Ovary (tissue), 9 donors: ENCODE measurements around the gene HNRNPF. TPM values are rescaled to one million over a fixed set of nuclear protein-coding genes. Genes with fewer than 3 reads are reported as not detected.
A peak's percentile ranks its signal among the peaks of the same experiment; 100 is the strongest.
"Not testable (repeated sequence)": the region's sequence is repeated elsewhere in the genome, so short reads cannot be mapped to it uniquely, and the experiment has no call there.

Experiments used
- DNase-seq, 5 donors: peaks; one replicate each; pipeline ENCODE4 v3.0.0-alpha.2; 2019 to 2020
- H3K27ac ChIP-seq, 2 donors: fragments of 200-600 bp; one replicate each; pipeline versions ENCODE4 v1.5.1 to v1.8.0; 2019 to 2022
- H3K27me3 ChIP-seq: fragments of 200-600 bp; one replicate; pipeline ENCODE4 v1.8.0; 2022
- H3K36me3 ChIP-seq: fragments of 200-600 bp; sonication (generic); one replicate; pipeline ENCODE4 v1.5.1; 2019
- H3K4me1 ChIP-seq: one replicate; pipeline ENCODE4 v1.8.1; 2013; ENCODE audit warnings: mild to moderate bottlenecking, moderate library complexity; ENCODE audit not compliant: insufficient read depth
- H3K4me3 ChIP-seq: fragments of 200-600 bp; sonication (generic); one replicate; pipeline ENCODE4 v1.5.1; 2017
- H3K9me3 ChIP-seq, 2 donors: fragments of 200-600 bp in 1 of 2; sonication (generic) in 1 of 2; one replicate each; pipeline versions ENCODE4 v1.5.1 to v1.8.1; 2013 to 2019; ENCODE audit warnings: mild to moderate bottlenecking in 1 of 2, moderate library complexity in 1 of 2
- EP300 ChIP-seq: sonication (generic); formaldehyde crosslinking; IDR thresholded peaks from one replicate; pipeline ENCODE4 v1.6.1; 2017; ENCODE audit warnings: antibody characterized with exemption
- POLR2A ChIP-seq: fragments of 450-650 bp; IDR thresholded peaks from one replicate; pipeline ENCODE4 v1.6.1; 2017; ENCODE audit warnings: antibody characterized with exemption, mild to moderate bottlenecking, moderate library complexity
- WGBS, 3 donors: extraction: QIAGEN DNeasy Blood & Tissue Kit in 1 of 3; methylation state at CpG; one replicate each; pipeline versions ENCODE4 v1.1.5 to v1.1.7; 2013 to 2017; 5-methylcytosine and 5-hydroxymethylcytosine counted together
- intact Hi-C, 4 donors: fragments of 100-400 bp; cut with DNase I; formaldehyde crosslinking; loops; one replicate each; pipeline versions ENCODE4 v1.11.0 to v1.15.1; 2022 to 2023
- polyA plus RNA-seq, 2 donors: library from polyadenylated mRNA; stranded (reverse); fragments of 200-250 nt in 1 of 2; fragments of 350-450 nt in 1 of 2; fragmentation: Illumina TruSeq in 1 of 2; extraction: RNeasy Lipid Tissue Mini Kit (QIAGEN cat#74804) in 1 of 2; gene quantifications; one replicate each; pipeline ENCODE4 v1.2.3, GENCODE V29; 2013 to 2014
- total RNA-seq, 7 donors: library from RNA; depleted of rRNA in 2 of 7; stranded (reverse); fragments of >200 nt in 2 of 7; fragmentation: NEBNext Ultra II Directional in 3 of 7; extraction: Animal tissue kit (Norgen Biotek cat#: 25700) in 3 of 7; gene quantifications; one replicate each; pipeline versions ENCODE4 v1.1.0 to v1.2.4, GENCODE V29; 2016 to 2023
- TF ChIP-seq, protein P1 (sequence below), 3 donors: fragments of 450-650 bp in 2 of 3; fragments of 200-600 bp in 1 of 3; IDR thresholded peaks; one replicate each; pipeline versions ENCODE4 v1.5.1 to v1.8.0; 2016 to 2022; ENCODE audit warnings: antibody characterized with exemption in 3 of 3, mild to moderate bottlenecking in 1 of 3
- donor health status: DM: no; HTN: no; CAD: no; lungs with moderate emphysema.
- donor health status: DM: no; HTN: no; CAD: no.
- donor health status: Bipolar disorder and iron deficiency.
- donor health status: DM: yes; HTN: yes; CAD: no.
- donor health status: DM: no; HTN: no; CAD: no.
- donor health status: DM: yes; HTN: yes; CAD: no.

HNRNPF gene
- total and polyA plus RNA-seq, 9 donors: 95.1 to 220 (median 166) TPM

GRCh38 chr10:43430926-43431663, 22.1 kb upstream of the HNRNPF start:
- no peaks in the 10 kb centered on the region for H3K9me3 ChIP-seq
- TF ChIP-seq POLR2A: no peak
- TF ChIP-seq, protein P1, sequence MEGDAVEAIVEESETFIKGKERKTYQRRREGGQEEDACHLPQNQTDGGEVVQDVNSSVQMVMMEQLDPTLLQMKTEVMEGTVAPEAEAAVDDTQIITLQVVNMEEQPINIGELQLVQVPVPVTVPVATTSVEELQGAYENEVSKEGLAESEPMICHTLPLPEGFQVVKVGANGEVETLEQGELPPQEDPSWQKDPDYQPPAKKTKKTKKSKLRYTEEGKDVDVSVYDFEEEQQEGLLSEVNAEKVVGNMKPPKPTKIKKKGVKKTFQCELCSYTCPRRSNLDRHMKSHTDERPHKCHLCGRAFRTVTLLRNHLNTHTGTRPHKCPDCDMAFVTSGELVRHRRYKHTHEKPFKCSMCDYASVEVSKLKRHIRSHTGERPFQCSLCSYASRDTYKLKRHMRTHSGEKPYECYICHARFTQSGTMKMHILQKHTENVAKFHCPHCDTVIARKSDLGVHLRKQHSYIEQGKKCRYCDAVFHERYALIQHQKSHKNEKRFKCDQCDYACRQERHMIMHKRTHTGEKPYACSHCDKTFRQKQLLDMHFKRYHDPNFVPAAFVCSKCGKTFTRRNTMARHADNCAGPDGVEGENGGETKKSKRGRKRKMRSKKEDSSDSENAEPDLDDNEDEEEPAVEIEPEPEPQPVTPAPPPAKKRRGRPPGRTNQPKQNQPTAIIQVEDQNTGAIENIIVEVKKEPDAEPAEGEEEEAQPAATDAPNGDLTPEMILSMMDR (IDR thresholded peaks at IDR 0.05): no peak
- no peak for TF ChIP-seq EP300
- 89 to 94% (median 92%) methylated on average over 8 of the region's 8 CpGs for WGBS, 3 donors
- no peak overlapping the region for H3K27ac ChIP-seq
- intact Hi-C loops: no loop called here
- DNase-seq: no peak
- H3K27me3 ChIP-seq: no peaks in the 10 kb centered on the region
- H3K4me1 ChIP-seq: peaks cover 2% of the 10 kb centered on the region
- no peak overlapping the region for H3K4me3 ChIP-seq
- no peaks in the 10 kb centered on the region for H3K36me3 ChIP-seq

GRCh38 chr10:43427166-43427825, 18.3 kb upstream of the HNRNPF start:
- no peak for DNase-seq
- Histone ChIP-seq H3K9me3 (no peaks in the 10 kb centered on the region), H3K27ac (no peak overlapping the region), H3K27me3 (no peaks in the 10 kb centered on the region), H3K4me1 (no peaks in the 10 kb centered on the region), H3K4me3 (no peak overlapping the region), H3K36me3 (no peaks in the 10 kb centered on the region)
- intact Hi-C loops: no loop called here
- TF ChIP-seq, protein P1 (IDR thresholded peaks at IDR 0.05): no peak
- TF ChIP-seq EP300: no peak
- TF ChIP-seq POLR2A: no peak
- 88 to 92% (median 91%) methylated on average over 12 of the region's 12 CpGs for WGBS, 3 donors

DNA sequence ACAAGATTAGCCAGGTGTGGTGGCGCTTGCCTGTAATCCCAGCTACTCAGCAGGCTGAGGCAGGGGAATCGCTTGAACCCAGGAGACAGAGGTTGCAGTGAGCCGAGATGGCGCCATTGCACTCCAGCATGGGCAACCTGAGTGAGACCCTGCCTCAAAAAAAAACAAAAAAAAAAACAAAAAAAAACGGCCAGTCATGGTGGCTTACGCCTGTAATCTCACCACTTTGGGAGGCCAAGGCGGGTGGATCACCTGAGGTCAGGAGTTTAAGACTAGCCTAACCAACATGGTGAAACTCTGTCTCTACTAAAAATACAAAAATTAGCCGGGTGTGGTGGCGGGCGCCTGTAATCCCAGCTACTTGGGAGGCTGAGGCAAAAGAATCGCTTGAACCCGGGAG, 17.5 kb upstream of the HNRNPF start:
- H3K27ac ChIP-seq, H3K4me1 ChIP-seq, H3K27me3 ChIP-seq, H3K36me3 ChIP-seq, DNase-seq, intact Hi-C loops, H3K4me3 ChIP-seq, H3K9me3 ChIP-seq: not testable (repeated sequence)
- WGBS, 3 donors: 94 to 96% (median 94%) methylated on average over 12 of the region's 12 CpGs

DNA sequence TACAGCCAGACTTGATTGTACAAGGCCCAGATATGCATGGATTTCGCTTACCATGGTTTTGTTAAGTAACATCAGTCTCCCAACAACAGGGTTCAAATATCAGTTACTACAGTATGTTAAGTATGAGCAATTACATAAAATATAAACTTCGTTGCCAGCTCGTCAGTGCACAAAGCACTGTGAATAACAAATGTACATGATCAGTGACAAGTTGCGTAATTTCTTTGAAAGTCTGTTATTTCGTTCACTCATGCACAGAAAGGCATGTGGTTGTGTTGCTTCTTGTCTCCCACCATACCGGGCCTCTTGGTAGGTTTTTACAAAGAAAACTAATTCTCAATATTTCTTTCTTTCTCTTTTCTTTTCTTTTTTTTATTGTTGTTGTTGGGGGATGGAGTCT, 15.4 kb upstream of the HNRNPF start:
- Histone ChIP-seq H3K4me3 (no peak overlapping the region), H3K36me3 (no peaks in the 10 kb centered on the region), H3K27ac (no peak overlapping the region), H3K27me3 (no peaks in the 10 kb centered on the region), H3K4me1 (peaks cover 3% of the 10 kb centered on the region), H3K9me3 (no peaks in the 10 kb centered on the region)
- no peak for DNase-seq
- TF ChIP-seq POLR2A: no peak
- TF ChIP-seq EP300: no peak
- TF ChIP-seq, protein P1 (IDR thresholded peaks at IDR 0.05): no peak
- intact Hi-C loops: no loop called here
- 93 to 96% (median 96%) methylated on average over 6 of the region's 6 CpGs for WGBS, 3 donors

DNA sequence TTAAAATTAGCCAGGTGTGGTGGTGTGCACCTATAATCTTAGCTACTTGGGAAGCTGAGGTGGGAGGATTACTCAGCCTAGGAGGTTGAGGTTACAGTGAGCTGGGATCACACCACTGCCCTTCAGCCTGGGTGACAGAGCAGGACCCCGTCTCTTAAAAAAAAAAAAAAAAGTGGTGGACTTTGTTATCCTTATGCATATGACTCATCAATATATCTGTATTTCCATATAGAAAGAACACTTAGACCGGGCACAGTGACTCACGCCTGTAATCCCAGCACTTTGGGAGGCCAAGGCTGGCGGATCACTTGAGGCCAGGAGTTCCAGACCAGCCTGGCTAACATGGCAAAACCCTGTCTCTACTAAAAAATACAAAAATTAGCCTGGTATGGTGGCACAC, 13.0 kb upstream of the HNRNPF start:
- not testable (repeated sequence) for H3K4me1 ChIP-seq, H3K9me3 ChIP-seq, H3K4me3 ChIP-seq, DNase-seq, H3K27me3 ChIP-seq, H3K36me3 ChIP-seq
- 90 to 96% (median 95%) methylated on average over 4 of the region's 4 CpGs for WGBS, 3 donors
- intact Hi-C loops: loop anchor here in 2 of 4 donors (2.0 kb wide), 2 partner anchors 15 kb away; partner anchors contain the start of gene ZNF487 (in 1 of the 2)
- H3K27ac ChIP-seq: peak overlapping the region in 1 of 2 donors; percentile 90
